GM21529 (cell line): Measurements from ENCODE around the gene UTRN.
A peak's percentile ranks its signal among the peaks of the same experiment; 100 is the strongest.

Experiments used
- ATAC-seq: cut with Tn5 transposase; IDR thresholded peaks from one replicate; pipeline ENCODE4 v1.9.1; 2021; ENCODE audit not compliant: unreplicated experiment

Gene UTRN

GRCh38 chr6:144284783-144285547 lies at the start of gene UTRN:
Gene UTRN, plus strand, starts transcription at chr6:144285335. Its CDS starts 6,494 bp downstream, at chr6:144291829.
- ATAC-seq = peak; percentile 62

DNA sequence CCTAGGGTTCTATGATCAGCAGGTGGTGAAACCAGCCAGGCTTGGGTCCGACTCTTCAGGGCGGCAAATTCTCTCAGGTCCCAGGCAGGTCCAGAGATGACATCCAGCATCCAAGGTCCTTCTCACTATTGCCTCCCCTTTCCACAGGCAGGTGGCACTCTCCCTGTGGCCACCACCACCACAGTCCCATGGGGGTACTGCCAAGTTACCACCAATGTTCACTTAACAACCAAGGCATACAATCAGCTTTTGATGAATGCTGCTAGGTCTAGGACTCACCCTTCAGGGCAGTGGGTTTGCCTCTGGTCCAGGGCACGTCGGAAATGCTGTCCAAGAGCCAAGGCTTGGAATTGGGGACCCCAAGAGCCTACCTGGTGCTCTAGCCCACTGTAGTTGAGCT lies 40.4 kb upstream of the UTRN start:
- no peak for ATAC-seq

GRCh38 chr6:144246988-144247387 lies 38.1 kb upstream of the UTRN start:
- no peak for ATAC-seq

DNA sequence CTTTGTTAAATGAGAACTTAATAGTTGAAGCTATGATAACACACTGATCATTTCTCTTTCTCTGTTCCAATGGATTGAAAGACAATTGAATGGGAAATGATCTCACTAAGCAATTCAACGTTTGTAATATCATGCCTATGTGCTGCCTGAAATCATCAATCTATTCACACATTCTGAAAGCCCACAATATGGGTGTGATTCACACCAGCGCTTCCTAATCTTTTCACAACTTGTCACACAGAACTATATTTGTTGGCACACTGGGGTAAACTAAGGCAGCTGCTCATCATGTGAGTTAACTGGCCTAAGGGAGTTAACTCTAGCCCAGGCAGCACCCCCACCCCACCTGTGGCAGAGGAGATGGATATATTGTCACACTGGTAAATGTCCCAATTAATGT lies 37.1 kb upstream of the UTRN start:
- no peak for ATAC-seq

DNA sequence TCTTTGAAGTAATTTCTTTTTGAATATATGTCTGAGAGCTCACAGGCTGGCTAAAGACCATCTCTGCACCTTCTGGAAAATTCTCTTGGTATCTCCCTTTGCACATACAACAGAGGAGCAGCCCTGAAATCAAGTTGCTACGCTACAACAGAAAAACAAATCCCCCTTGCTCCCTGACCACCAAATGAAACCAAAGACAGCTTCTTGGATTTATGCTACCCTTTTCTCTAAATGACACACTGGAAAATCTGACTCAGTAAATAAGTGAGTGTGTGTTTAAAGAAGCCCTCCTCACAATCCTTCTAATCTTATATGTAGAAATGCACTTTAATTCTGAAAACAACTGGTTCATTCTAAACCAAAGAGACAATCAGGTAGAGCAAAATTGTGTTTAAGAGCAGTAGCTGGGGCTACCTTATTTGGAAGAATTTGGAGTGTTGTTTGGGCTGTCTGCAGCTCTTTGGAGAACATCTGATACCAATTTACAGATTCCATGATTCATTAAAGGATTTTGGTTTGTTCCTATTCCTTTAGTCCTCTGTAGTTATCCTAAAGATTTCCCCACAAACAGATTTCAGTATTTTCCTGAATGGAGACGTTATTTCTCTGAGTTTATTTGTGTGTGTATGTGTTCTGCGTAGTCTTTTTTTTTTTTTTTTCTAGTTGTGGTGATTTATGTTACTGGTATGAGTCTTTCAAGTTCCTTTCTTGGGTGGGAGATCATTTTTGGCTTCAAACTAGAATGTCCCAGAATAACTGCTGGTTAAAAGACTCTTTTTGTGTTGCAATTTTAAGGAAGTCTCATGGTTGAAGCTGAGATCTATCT lies 36.4 kb upstream of the UTRN start:
- no peak for ATAC-seq

DNA sequence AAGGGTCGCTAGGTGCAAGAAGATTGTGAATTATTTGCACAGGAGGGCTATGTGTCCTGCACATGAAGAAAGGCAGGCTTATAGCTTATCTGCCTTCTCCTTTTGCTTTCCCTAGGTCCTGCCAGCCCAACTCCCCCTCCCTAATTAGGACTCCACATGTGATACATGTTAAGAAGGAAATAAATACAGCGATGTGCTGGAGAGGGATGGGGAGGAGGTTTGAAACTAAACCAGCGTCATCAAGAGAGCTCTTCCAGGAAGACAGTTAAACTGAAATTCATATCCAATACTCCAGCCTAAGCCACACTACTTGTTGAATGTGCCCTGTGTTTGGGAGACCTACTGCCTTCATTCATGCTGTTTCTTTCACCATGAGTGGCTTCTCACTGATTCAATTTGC lies 34.9 kb upstream of the UTRN start:
- no peak for ATAC-seq

GRCh38 chr6:144252259-144252658 lies 32.9 kb upstream of the UTRN start:
- no peak for ATAC-seq

GRCh38 chr6:144259986-144260385 lies 25.1 kb upstream of the UTRN start:
- no peak for ATAC-seq

- no peak for ATAC-seq
Measured at GRCh38 chr6:144262470-144263369, 22.4 kb upstream of the UTRN start.

DNA sequence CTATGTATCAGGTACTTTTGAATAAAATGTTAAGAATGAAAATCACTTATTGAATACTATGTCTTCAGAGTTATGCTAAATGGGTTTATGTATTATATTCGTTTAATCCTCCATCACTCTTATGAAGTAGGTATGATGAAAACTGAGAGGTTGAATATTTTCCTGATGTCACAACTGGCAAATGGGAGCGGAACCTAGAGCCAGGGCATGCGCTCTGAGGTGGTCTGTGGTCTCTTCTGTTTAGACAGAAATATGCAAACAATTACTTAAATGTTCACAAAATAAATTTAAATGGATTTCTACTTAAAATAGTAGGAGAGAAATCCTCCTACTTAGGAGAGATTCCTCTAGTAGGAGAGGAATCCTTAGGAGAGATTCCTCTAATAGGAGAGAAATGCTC lies 21.3 kb upstream of the UTRN start:
- ATAC-seq = no peak

GRCh38 chr6:144264270-144265060 lies 20.7 kb upstream of the UTRN start:
- no peak for ATAC-seq

DNA sequence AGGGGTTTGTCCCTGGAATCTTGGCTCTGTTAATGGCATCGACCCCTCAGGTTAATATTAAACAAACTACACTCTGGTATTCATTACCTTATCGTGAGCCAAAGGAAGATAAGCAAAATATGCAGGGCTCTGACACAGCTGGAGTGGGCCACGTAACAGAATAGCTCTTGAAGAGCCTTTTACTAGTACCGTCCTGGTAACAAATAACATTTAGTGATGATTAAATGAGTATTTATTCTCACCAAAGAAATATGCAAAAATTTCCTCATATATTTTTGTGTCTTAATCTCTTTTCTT lies 20.1 kb upstream of the UTRN start:
- ATAC-seq = no peak

- peak; percentile 67 for ATAC-seq
Measured at GRCh38 chr6:144265390-144265789, 19.7 kb upstream of the UTRN start.

GRCh38 chr6:144266091-144266649 lies 19.0 kb upstream of the UTRN start:
- ATAC-seq = no peak

DNA sequence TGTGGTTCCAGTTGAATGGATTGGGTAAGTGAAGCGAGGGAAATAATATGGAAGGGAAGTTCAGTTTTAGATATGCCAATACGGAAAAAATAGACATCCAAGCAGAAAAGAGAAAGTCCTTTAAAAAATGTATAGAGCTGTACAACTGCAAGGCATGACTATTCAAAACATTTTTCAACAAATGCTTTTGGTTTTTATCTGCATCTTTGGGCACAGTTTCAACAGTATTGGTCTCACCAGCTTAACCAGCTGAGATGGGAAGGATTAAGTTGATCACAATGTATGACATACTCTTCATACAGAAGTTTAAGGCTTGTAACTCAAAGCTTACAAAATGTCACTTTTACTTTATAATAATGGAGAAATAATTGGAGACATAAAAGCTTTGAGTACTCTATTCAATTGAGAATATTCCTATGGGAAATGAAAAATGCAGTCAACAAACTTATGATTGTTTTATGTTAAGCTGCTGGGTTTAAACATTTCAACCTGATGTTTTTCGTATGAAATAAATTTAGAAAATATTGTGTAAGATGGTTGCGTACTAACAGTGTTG lies 16.3 kb upstream of the UTRN start:
- ATAC-seq = no peak

DNA sequence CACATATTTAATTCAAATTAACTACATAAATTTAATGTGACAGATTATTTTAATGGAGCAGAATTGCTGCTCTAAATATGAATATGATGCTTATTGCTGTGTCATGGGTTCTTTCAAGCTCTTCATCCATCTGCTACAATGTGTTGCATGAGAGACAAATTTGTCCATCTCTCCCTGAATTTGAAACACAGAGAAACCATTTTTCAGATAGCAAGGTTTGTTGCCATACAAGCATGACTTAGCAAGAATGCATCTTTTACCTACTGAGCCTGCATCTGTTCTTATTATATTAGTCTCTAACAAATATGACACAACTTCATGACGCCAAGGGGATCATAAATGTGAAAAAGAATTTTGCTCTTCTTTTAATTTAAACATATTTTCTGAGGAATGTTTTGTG lies 8.0 kb upstream of the UTRN start:
- no peak for ATAC-seq

DNA sequence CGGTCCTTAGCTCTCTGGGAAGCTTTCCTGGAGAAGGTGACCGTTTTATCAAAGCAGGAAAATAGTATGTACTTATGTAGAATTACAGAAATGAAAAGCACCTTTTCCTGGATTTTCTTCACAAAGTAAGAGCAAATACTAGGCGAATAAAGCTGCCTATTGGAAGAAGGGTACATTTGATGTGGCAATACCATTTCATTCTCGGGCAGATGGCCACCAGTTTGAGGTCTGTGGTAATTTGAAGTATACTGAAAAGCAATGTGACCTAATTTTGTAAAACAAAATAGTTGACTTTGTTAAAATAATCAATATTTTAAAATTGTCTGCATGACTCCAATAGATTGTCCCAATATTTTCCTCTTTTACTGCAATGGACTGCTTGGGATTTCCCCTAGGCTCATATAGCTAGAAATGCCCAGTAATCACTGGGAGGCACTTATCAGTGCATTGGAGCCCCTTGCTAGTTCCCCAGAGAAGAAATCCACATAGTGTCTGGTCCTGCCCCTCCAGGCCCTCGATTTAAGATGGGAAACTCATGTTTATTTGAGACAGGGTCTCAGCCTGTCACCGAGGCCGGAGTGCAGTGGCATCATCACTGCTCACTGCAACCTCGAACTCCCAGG lies 7.4 kb upstream of the UTRN start:
- no peak for ATAC-seq

- no peak for ATAC-seq
Measured at GRCh38 chr6:144278659-144279314, 6.3 kb upstream of the UTRN start.

- ATAC-seq = no peak
Measured at GRCh38 chr6:144279484-144280150, 5.5 kb upstream of the UTRN start.
